ENCODE measurements around the gene NCDN. TPM values are rescaled to one million over a fixed set of nuclear protein-coding genes. Genes with fewer than 3 reads are reported as not detected.

Gene NCDN
- total RNA-seq, 1 experiment from 2014 or later, result 12.8 TPM

DNA sequence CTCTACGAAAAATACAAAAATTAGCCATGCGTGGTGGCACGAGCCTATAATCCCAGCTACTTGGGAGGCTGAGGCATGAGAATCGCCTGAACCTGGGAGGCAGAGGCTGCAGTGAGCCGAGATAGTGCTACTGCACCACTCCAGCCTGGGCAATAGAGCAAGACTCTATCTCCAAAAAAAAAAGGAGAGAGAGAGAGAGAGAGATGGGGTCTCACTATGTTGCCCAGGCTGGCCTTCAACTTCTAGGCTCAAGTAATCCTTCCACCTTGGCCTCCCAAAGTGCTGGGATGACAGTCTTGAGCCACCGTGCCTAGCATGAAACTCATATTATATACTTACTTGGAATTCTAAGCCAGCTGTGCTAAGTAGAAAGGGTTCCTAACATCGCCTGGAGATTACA, 54.1 kb downstream of the NCDN start:
- Mint-ChIP-seq H3K9me3 (ENCODE audit: unreplicated experiment) (no peaks in the 10 kb centered on the region), H3K4me3 (ENCODE audit: unreplicated experiment) (no peak overlapping the region), H3K4me1 (ENCODE audit: low read depth, unreplicated experiment) (no peaks in the 10 kb centered on the region), H3K27me3 (ENCODE audit: insufficient read depth, unreplicated experiment) (no peaks in the 10 kb centered on the region), H3K27ac (ENCODE audit: unreplicated experiment) (no peak overlapping the region), H3K36me3 (ENCODE audit: insufficient read depth, unreplicated experiment) (peaks cover 25% of the 10 kb centered on the region)
- no peak overlapping the region for H3K4me3 ChIP-seq (ENCODE audit: low read depth, low read length)
- intact Hi-C loops (cut with micrococcal nuclease; ENCODE audit: unreplicated experiment), result no loop called here
- H3K27me3 ChIP-seq (replicated peaks; ENCODE audit: control insufficient read depth, insufficient read depth, low read length), result no peaks in the 10 kb centered on the region
- DNase-seq, result no peak
- BruUV-seq (replicated peaks), result no TSS peak
- no peaks in the 10 kb centered on the region for H3K36me3 ChIP-seq (ENCODE audit: control insufficient read depth, insufficient read depth, low read length)
- no peaks in the 10 kb centered on the region for H3K4me1 ChIP-seq
- ChIA-PET CTCF (interaction anchor here (0.7 kb wide), 1 partner anchor 104 kb away, joined by 4 read pairs; no protein-coding TSS in a partner anchor), POLR2A (no interaction called here)
- H3K9me3 ChIP-seq, result no peaks in the 10 kb centered on the region
- no peak for TF ChIP-seq CTCF (IDR thresholded peaks at IDR 0.05; ENCODE audit: insufficient read depth in 1 of 2, low read depth in 1 of 2, low read length in 1 of 2, severe bottlenecking in 1 of 2, unreplicated experiment in 1 of 2)

DNA sequence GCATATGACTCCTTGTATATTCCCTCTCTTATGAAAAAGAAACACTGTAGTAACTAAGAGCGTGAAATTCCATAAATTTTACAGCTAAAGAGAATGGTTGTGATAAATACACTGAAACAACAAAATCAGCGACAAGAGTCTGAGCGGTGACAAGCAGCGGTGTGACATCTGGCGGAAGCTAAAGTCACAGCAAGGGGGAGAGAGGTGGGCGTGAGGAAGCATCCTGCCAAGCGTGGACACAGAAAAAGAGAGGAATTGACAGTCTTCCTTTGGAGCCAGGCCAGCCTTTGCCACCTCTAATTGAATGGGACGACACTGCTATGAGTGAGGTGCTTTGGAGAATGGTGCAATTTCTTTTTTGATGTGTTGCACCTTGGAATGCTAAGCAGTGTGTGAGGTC, 57.8 kb downstream of the NCDN start:
- Histone ChIP-seq H3K36me3 (ENCODE audit: control insufficient read depth, insufficient read depth, low read length) (no peaks in the 10 kb centered on the region), H3K4me3 (ENCODE audit: low read depth, low read length) (no peak overlapping the region), H3K27me3 (replicated peaks; ENCODE audit: control insufficient read depth, insufficient read depth, low read length) (no peaks in the 10 kb centered on the region), H3K4me1 (no peaks in the 10 kb centered on the region), H3K9me3 (no peaks in the 10 kb centered on the region)
- Mint-ChIP-seq H3K4me3 (ENCODE audit: unreplicated experiment) (no peak overlapping the region), H3K4me1 (ENCODE audit: low read depth, unreplicated experiment) (no peaks in the 10 kb centered on the region), H3K9me3 (ENCODE audit: unreplicated experiment) (no peaks in the 10 kb centered on the region), H3K27me3 (ENCODE audit: insufficient read depth, unreplicated experiment) (no peaks in the 10 kb centered on the region), H3K36me3 (ENCODE audit: insufficient read depth, unreplicated experiment) (peaks cover 18% of the 10 kb centered on the region), H3K27ac (ENCODE audit: unreplicated experiment) (no peak overlapping the region)
- TF ChIP-seq CTCF (IDR thresholded peaks at IDR 0.05; ENCODE audit: insufficient read depth in 1 of 2, low read depth in 1 of 2, low read length in 1 of 2, severe bottlenecking in 1 of 2, unreplicated experiment in 1 of 2), result no peak
- POLR2A ChIA-PET, result no interaction called here
- DNase-seq, result no peak
- intact Hi-C loops (cut with micrococcal nuclease; ENCODE audit: unreplicated experiment), result no loop called here
- CTCF ChIA-PET, result no interaction called here
- no TSS peak for BruUV-seq (replicated peaks)

Other genes starting within 250 kb of the NCDN start
- gene KIAA0319L, start 396 bp upstream of the NCDN start, total RNA-seq (2022), result 39.9 and 40.2 TPM in 2 replicates
- 3.4 and 3.5 TPM in 2 replicates for gene TFAP2E, start 15.5 kb downstream of the NCDN start, total RNA-seq (2022)
- 59.9 and 66.3 TPM in 2 replicates for gene PSMB2, start 83.7 kb downstream of the NCDN start, total RNA-seq (2022)
- 6.6 and 8.1 TPM in 2 replicates for gene C1orf216, start 161.1 kb downstream of the NCDN start, total RNA-seq (2022)
- gene CLSPN, start 212.2 kb downstream of the NCDN start, total RNA-seq (2022), result 22.6 and 23.2 TPM in 2 replicates

Measured in Caco-2 (cell line).